HCT116 (cell line): ENCODE results near the gene RNF13.

ENCODE experiments used
- CEBPB ChIP-seq: IDR thresholded peaks from 2 replicates; pipeline ENCODE4 v1.6.1; 2012; ENCODE audit warnings: low read depth
- CTCF ChIP-seq, 3 experiments: fragments of 200-600 bp in 1 of 3; sonication (generic) in 1 of 3; IDR thresholded peaks in 2 of 3; conservative IDR thresholded peaks in 1 of 3; 2 replicates each; pipeline ENCODE4 v1.5.1; 2012 to 2017; ENCODE audit warnings: low read depth in 2 of 3, low read length in 2 of 3, antibody characterized with exemption in 1 of 3, borderline replicate concordance in 1 of 3, control low read depth in 1 of 3, mild to moderate bottlenecking in 1 of 3, mixed read lengths in 1 of 3, mixed run types in 1 of 3, moderate library complexity in 1 of 3; ENCODE audit not compliant: insufficient read depth in 1 of 3
- SRF ChIP-seq: IDR thresholded peaks from 2 replicates; pipeline ENCODE4 v1.6.1; 2012; ENCODE audit warnings: low read depth

DNA sequence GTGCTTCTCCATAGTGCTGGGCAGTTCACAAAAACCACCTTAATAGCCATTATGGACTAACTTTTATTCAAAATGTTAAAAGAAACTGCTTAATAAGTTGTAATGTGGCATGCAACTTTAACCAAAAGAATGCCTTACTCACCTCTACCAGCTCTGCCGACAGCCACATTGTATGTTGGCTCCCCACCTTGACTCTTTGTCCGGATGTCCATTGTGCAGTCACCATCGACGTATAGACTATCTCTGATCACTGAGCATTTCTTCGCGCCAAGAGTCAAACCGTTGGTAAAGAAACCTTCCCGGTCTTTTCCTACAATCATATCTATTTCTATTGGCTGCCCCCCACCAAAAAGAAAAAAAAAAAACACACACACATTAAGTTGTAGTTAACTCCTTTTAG is 155.2 kb downstream of the RNF13 start:
- TF ChIP-seq CTCF (IDR thresholded peaks at IDR 0.05 in 2 of 3, conservative IDR thresholded peaks at IDR 0.05 in 1 of 3; ENCODE audit: borderline replicate concordance in 1 of 3, insufficient read depth in 1 of 3, low read depth in 2 of 3, low read length in 2 of 3) (no peak), CEBPB (no peak), SRF (no peak)
